Measurements from ENCODE around the gene ERC2.

GRCh38 chr3:55658690-55659562, 809.3 kb downstream of the ERC2 start:
- TF ChIP-seq EP300 (IDR thresholded peaks at IDR 0.05), result no peak
- TF ChIP-seq CTCF (IDR thresholded peaks at IDR 0.05), result no peak
- no peak for TF ChIP-seq JUNB (IDR thresholded peaks at IDR 0.05)
- no peak for TF ChIP-seq SREBF2 (IDR thresholded peaks at IDR 0.05)
- TF ChIP-seq EHF (CRISPR knock-in tag; IDR thresholded peaks at IDR 0.05), result no peak
- no peak for TF ChIP-seq KDM1A (IDR thresholded peaks at IDR 0.05; ENCODE audit: low read depth)
- no peak for TF ChIP-seq RAD21 (conservative IDR thresholded peaks at IDR 0.05 in 1 of 2, IDR thresholded peaks at IDR 0.05 in 1 of 2)
